ENCODE results near the gene NPIPB8.
"Not testable (repeated sequence)": the region's sequence is repeated elsewhere in the genome, so short reads cannot be mapped to it uniquely, and the experiment has no call there.

Gene NPIPB8

GRCh38 chr16:28602529-28602928 is 35.3 kb upstream of the NPIPB8 start:
- no peaks in the 10 kb centered on the region for H3K9me3 ChIP-seq (ENCODE audit: insufficient read depth, low read length)
- no peak for DNase-seq (ENCODE audit: low read depth, low spot score)
- H3K4me3 ChIP-seq (ENCODE audit: insufficient read length, low read depth), result no peak overlapping the region
- no peaks in the 10 kb centered on the region for H3K36me3 ChIP-seq (ENCODE audit: insufficient read depth, insufficient read length, low read length)
- peaks cover 4% of the 10 kb centered on the region for H3K4me1 ChIP-seq (ENCODE audit: insufficient read depth, insufficient read length)
- TF ChIP-seq SUZ12 (IDR thresholded peaks at IDR 0.05; ENCODE audit: extremely low read depth, insufficient read depth, insufficient read length) (no peak), YY1 (IDR thresholded peaks at IDR 0.05; ENCODE audit: insufficient read depth, insufficient read length) (no peak), ZNF274 (IDR thresholded peaks at IDR 0.05; ENCODE audit: low read depth, low read length) (no peak)
- no peak overlapping the region for H3K9ac ChIP-seq (ENCODE audit: insufficient read length, low read depth)
- no peaks in the 10 kb centered on the region for H3K27me3 ChIP-seq (ENCODE audit: insufficient read depth, insufficient read length)

GRCh38 chr16:28603381-28604185 is 34.3 kb upstream of the NPIPB8 start:
- Histone ChIP-seq H3K9ac (ENCODE audit: insufficient read length, low read depth) (no peak overlapping the region), H3K4me1 (ENCODE audit: insufficient read depth, insufficient read length) (peaks cover 2% of the 10 kb centered on the region), H3K36me3 (ENCODE audit: insufficient read depth, insufficient read length, low read length) (no peaks in the 10 kb centered on the region), H3K4me3 (ENCODE audit: insufficient read length, low read depth) (no peak overlapping the region), H3K9me3 (ENCODE audit: insufficient read depth, low read length) (no peaks in the 10 kb centered on the region), H3K27me3 (ENCODE audit: insufficient read depth, insufficient read length) (no peaks in the 10 kb centered on the region)
- DNase-seq (ENCODE audit: low read depth, low spot score), result no peak
- TF ChIP-seq SUZ12 (IDR thresholded peaks at IDR 0.05; ENCODE audit: extremely low read depth, insufficient read depth, insufficient read length) (no peak), YY1 (IDR thresholded peaks at IDR 0.05; ENCODE audit: insufficient read depth, insufficient read length) (no peak), ZNF274 (IDR thresholded peaks at IDR 0.05; ENCODE audit: low read depth, low read length) (no peak)

- Histone ChIP-seq H3K27me3 (ENCODE audit: insufficient read depth, insufficient read length) (no peaks in the 10 kb centered on the region), H3K4me3 (ENCODE audit: insufficient read length, low read depth) (no peak overlapping the region), H3K36me3 (ENCODE audit: insufficient read depth, insufficient read length, low read length) (no peaks in the 10 kb centered on the region), H3K9ac (ENCODE audit: insufficient read length, low read depth) (no peak overlapping the region), H3K4me1 (ENCODE audit: insufficient read depth, insufficient read length) (peaks cover 5% of the 10 kb centered on the region), H3K9me3 (ENCODE audit: insufficient read depth, low read length) (no peaks in the 10 kb centered on the region)
- TF ChIP-seq YY1 (IDR thresholded peaks at IDR 0.05; ENCODE audit: insufficient read depth, insufficient read length) (no peak), ZNF274 (IDR thresholded peaks at IDR 0.05; ENCODE audit: low read depth, low read length) (no peak), SUZ12 (IDR thresholded peaks at IDR 0.05; ENCODE audit: extremely low read depth, insufficient read depth, insufficient read length) (no peak)
- DNase-seq (ENCODE audit: low read depth, low spot score), result no peak
Measured at GRCh38 chr16:28604186-28604565, 33.7 kb upstream of the NPIPB8 start.

DNA sequence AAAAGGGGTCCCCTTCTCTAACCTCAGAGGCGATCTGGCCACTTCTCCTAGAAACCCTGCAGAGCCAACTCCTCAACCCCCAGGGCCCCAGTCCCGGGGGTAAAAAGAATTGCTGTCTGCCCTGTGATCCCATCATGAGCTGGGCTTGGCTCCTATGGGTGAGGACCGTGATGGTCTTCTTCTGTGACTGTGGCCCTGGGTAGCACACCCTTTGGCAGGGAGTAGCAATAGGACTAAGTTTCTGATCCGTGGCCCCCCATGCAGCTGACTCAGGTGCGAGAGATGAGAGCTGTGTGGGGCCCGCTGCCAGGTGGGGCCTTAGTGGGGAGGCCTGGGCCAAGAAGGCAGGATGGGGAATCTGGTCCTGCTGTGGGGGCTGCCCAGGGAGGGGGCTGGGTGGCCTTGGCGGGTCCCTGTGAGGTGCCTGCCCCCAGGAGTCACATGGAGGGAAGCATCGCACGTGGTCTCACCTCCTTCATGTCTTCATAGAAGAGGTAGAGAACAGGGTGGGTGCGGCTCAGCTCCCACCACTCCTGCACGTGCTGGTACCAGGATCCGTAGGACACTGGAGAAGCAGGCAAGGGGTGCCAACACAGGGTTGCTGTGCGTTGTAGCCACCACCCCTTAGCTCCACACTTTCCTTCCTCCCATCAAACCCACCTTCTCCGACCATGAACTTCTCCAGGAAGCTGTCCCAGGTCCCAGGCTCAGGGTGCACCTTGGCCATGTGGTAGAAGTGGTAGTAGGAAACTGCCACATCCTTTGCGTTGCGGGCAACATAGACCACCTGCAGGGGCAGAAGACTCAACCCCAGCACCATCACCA is 31.4 kb upstream of the NPIPB8 start:
- Histone ChIP-seq H3K9ac (ENCODE audit: insufficient read length, low read depth) (no peak overlapping the region), H3K9me3 (ENCODE audit: insufficient read depth, low read length) (no peaks in the 10 kb centered on the region), H3K27me3 (ENCODE audit: insufficient read depth, insufficient read length) (no peaks in the 10 kb centered on the region), H3K4me1 (ENCODE audit: insufficient read depth, insufficient read length) (peaks cover 23% of the 10 kb centered on the region), H3K4me3 (ENCODE audit: insufficient read length, low read depth) (no peak overlapping the region), H3K36me3 (ENCODE audit: insufficient read depth, insufficient read length, low read length) (no peaks in the 10 kb centered on the region)
- TF ChIP-seq ZNF274 (IDR thresholded peaks at IDR 0.05; ENCODE audit: low read depth, low read length) (no peak), YY1 (IDR thresholded peaks at IDR 0.05; ENCODE audit: insufficient read depth, insufficient read length) (no peak), SUZ12 (IDR thresholded peaks at IDR 0.05; ENCODE audit: extremely low read depth, insufficient read depth, insufficient read length) (no peak)
- no peak for DNase-seq (ENCODE audit: low read depth, low spot score)

DNA sequence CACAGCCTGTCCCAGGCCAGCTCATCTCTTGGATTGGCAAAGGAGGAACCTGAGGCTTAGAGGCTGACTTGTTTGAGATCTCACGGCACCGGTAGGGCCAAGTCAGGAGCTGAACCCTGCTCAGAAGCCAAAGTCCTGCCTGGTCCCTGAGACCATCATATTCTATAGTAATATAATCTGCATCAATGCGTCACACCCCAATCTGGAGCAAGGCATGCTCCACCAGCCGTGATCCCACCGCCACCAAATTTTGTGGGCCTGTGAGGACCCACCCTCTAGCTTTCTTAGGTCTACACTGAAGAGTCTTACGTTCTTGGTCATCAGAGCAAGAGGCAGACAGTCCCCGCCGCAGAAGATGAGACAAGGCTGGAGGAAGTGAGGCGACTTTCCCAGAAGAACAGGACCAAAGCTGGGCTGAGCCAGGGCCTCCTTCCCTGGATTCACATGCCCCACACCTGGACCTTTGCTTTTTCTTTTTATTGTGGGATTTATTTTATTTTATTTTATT is 30.7 kb upstream of the NPIPB8 start:
- no peak for DNase-seq (ENCODE audit: low read depth, low spot score)
- Histone ChIP-seq H3K9ac (ENCODE audit: insufficient read length, low read depth) (no peak overlapping the region), H3K36me3 (ENCODE audit: insufficient read depth, insufficient read length, low read length) (no peaks in the 10 kb centered on the region), H3K27me3 (ENCODE audit: insufficient read depth, insufficient read length) (no peaks in the 10 kb centered on the region), H3K9me3 (ENCODE audit: insufficient read depth, low read length) (no peaks in the 10 kb centered on the region), H3K4me3 (ENCODE audit: insufficient read length, low read depth) (no peak overlapping the region), H3K4me1 (ENCODE audit: insufficient read depth, insufficient read length) (peaks cover 20% of the 10 kb centered on the region)
- TF ChIP-seq YY1 (IDR thresholded peaks at IDR 0.05; ENCODE audit: insufficient read depth, insufficient read length), result no peak
- no peak for TF ChIP-seq ZNF274 (IDR thresholded peaks at IDR 0.05; ENCODE audit: low read depth, low read length)
- TF ChIP-seq SUZ12 (IDR thresholded peaks at IDR 0.05; ENCODE audit: extremely low read depth, insufficient read depth, insufficient read length), result no peak

- peaks cover 20% of the 10 kb centered on the region for H3K4me1 ChIP-seq (ENCODE audit: insufficient read depth, insufficient read length)
- H3K27me3 ChIP-seq (ENCODE audit: insufficient read depth, insufficient read length); H3K36me3 ChIP-seq (ENCODE audit: insufficient read depth, insufficient read length, low read length); H3K4me3 ChIP-seq (ENCODE audit: insufficient read length, low read depth); H3K9me3 ChIP-seq (ENCODE audit: insufficient read depth, low read length); DNase-seq (ENCODE audit: low read depth, low spot score); H3K9ac ChIP-seq (ENCODE audit: insufficient read length, low read depth): not testable (repeated sequence)
Measured at GRCh38 chr16:28607681-28608495, 30.0 kb upstream of the NPIPB8 start.

DNA sequence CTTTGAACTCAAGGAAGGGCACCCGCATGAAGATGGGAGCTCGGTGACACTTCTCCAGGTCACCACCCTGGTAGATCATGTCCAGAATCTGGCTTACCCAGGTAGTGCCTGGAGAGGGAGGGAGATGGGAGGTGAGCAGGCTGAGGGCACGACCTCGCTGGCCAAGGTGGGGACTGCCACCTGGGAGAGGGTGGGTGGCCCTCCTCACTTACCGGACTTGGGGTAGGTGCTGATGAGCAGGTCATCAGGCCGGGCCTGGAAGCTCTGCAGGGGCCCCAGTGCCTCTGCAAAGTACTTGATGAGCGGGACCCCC is 29.4 kb upstream of the NPIPB8 start:
- H3K9ac ChIP-seq (ENCODE audit: insufficient read length, low read depth); DNase-seq (ENCODE audit: low read depth, low spot score): not testable (repeated sequence)

GRCh38 chr16:28608867-28609596 is 28.8 kb upstream of the NPIPB8 start:
- peak overlapping the region; percentile 71 for H3K9ac ChIP-seq (ENCODE audit: insufficient read length, low read depth)
- not testable (repeated sequence) for DNase-seq (ENCODE audit: low read depth, low spot score); H3K36me3 ChIP-seq (ENCODE audit: insufficient read depth, insufficient read length, low read length); H3K9me3 ChIP-seq (ENCODE audit: insufficient read depth, low read length); H3K27me3 ChIP-seq (ENCODE audit: insufficient read depth, insufficient read length)
- peaks cover 20% of the 10 kb centered on the region for H3K4me1 ChIP-seq (ENCODE audit: insufficient read depth, insufficient read length)
- peak overlapping the region; percentile 8 for H3K4me3 ChIP-seq (ENCODE audit: insufficient read length, low read depth)

More for the DNA sequence above, 29.4 kb upstream of the NPIPB8 start:
- not testable (repeated sequence) for H3K9me3 ChIP-seq (ENCODE audit: insufficient read depth, low read length); H3K36me3 ChIP-seq (ENCODE audit: insufficient read depth, insufficient read length, low read length); H3K27me3 ChIP-seq (ENCODE audit: insufficient read depth, insufficient read length); H3K4me3 ChIP-seq (ENCODE audit: insufficient read length, low read depth)
- H3K4me1 ChIP-seq (ENCODE audit: insufficient read depth, insufficient read length), result peaks cover 20% of the 10 kb centered on the region

Data from NT2/D1 (cell line).